SK-N-SH treated with all-trans-retinoic acid at 6 μM for 48 hours (cell line): ENCODE data around the gene AGBL1.
A peak's percentile ranks its signal among the peaks of the same experiment; 100 is the strongest.

ENCODE experiments used
- ATAC-seq: fragments of 200-7000 bp; cut with Tn5 transposase; 3 replicates; pipeline ENCODE4 v1.9.1; 2020; ENCODE audit warnings: mild to moderate bottlenecking, moderate library complexity
- ARNTL ChIP-seq: fragments of 450-650 bp; formaldehyde crosslinking; IDR thresholded peaks from 2 replicates; pipeline ENCODE4 v1.5.0; 2020; ENCODE audit warnings: low read depth, mild to moderate bottlenecking, moderate library complexity, borderline replicate concordance
- BACH2 ChIP-seq: fragments of 250-450 bp; sonication (Bioruptor Pico); IDR thresholded peaks from 2 replicates; pipeline ENCODE4 v1.9.0; 2021; ENCODE audit warnings: mild to moderate bottlenecking, borderline replicate concordance
- CSDC2 ChIP-seq: fragments of 250-450 bp; sonication (Bioruptor Pico); IDR thresholded peaks from 2 replicates; pipeline ENCODE4 v1.5.0; 2020; ENCODE audit warnings: mild to moderate bottlenecking, moderate library complexity
- ESRRG ChIP-seq: fragments of 250-450 bp; sonication (Bioruptor Pico); IDR thresholded peaks from 2 replicates; pipeline ENCODE4 v1.6.1; 2021; ENCODE audit warnings: mild to moderate bottlenecking
- GLIS3 ChIP-seq: fragments of 250-450 bp; sonication (Bioruptor Pico); IDR thresholded peaks from 2 replicates; pipeline ENCODE4 v1.5.0; 2020; ENCODE audit warnings: mild to moderate bottlenecking, moderate library complexity
- ISL1 ChIP-seq: fragments of 250-450 bp; sonication (Bioruptor Pico); IDR thresholded peaks from 2 replicates; pipeline ENCODE4 v2.1.2; 2022; ENCODE audit warnings: mild to moderate bottlenecking, moderate library complexity
- OSR1 ChIP-seq: fragments of 250-450 bp; sonication (Bioruptor Pico); IDR thresholded peaks from 2 replicates; pipeline ENCODE4 v1.8.0; 2022; ENCODE audit warnings: moderate library complexity, mild to moderate bottlenecking, inconsistent platforms
- POU6F1 ChIP-seq: fragments of 250-450 bp; sonication (Bioruptor Pico); IDR thresholded peaks from 2 replicates; pipeline ENCODE4 v1.8.0; 2021; ENCODE audit warnings: low read depth, mild to moderate bottlenecking, moderate library complexity, borderline replicate concordance
- RARB ChIP-seq: fragments of 250-450 bp; sonication (Bioruptor Pico); IDR thresholded peaks from 2 replicates; pipeline ENCODE4 v1.8.0; 2021; ENCODE audit warnings: mild to moderate bottlenecking, moderate library complexity
- SNAI2 ChIP-seq: fragments of 250-450 bp; sonication (Bioruptor Pico); IDR thresholded peaks from 2 replicates; pipeline ENCODE4 v1.5.0; 2020; ENCODE audit warnings: mild to moderate bottlenecking, moderate library complexity
- TCF4 ChIP-seq: fragments of 250-450 bp; sonication (Bioruptor Pico); IDR thresholded peaks from 2 replicates; pipeline ENCODE4 v1.8.0; 2021; ENCODE audit warnings: mild to moderate bottlenecking, moderate library complexity, borderline replicate concordance
- TOX ChIP-seq: fragments of 250-450 bp; sonication (Bioruptor Pico); IDR thresholded peaks from 2 replicates; pipeline ENCODE4 v1.8.0; 2021; ENCODE audit warnings: mild to moderate bottlenecking, moderate library complexity, borderline replicate concordance
- ZC3H10 ChIP-seq: fragments of 250-450 bp; sonication (Bioruptor Pico); IDR thresholded peaks from 2 replicates; pipeline ENCODE4 v1.5.1; 2021; ENCODE audit warnings: mild to moderate bottlenecking, moderate library complexity
- ZFP3 ChIP-seq: fragments of 250-450 bp; sonication (Bioruptor Pico); IDR thresholded peaks from 2 replicates; pipeline ENCODE4 v1.5.0; 2020; ENCODE audit warnings: mild to moderate bottlenecking, moderate library complexity
- ZNF565 ChIP-seq: fragments of 450-650 bp; formaldehyde crosslinking; conservative IDR thresholded peaks from 2 replicates; pipeline ENCODE4 v1.5.0; 2020; ENCODE audit warnings: low read depth, mild to moderate bottlenecking, moderate library complexity
- ZNF70 ChIP-seq: fragments of 450-650 bp; formaldehyde crosslinking; IDR thresholded peaks from 2 replicates; pipeline ENCODE4 v1.5.0; 2020; ENCODE audit warnings: mild to moderate bottlenecking, moderate library complexity
- ZNF8 ChIP-seq: fragments of 450-650 bp; formaldehyde crosslinking; IDR thresholded peaks from 2 replicates; pipeline ENCODE4 v1.5.0; 2020; ENCODE audit warnings: mild to moderate bottlenecking, moderate library complexity
- TF ChIP-seq, protein P1 (sequence below): fragments of 250-450 bp; sonication (Bioruptor Pico); IDR thresholded peaks from 2 replicates; pipeline ENCODE4 v1.5.0; 2020; ENCODE audit warnings: mild to moderate bottlenecking, moderate library complexity
- TF ChIP-seq, protein P2 (sequence below): fragments of 250-450 bp; sonication (Bioruptor Pico); IDR thresholded peaks from 2 replicates; pipeline ENCODE4 v1.5.1; 2020; ENCODE audit warnings: low read depth, mild to moderate bottlenecking, moderate library complexity
- TF ChIP-seq, protein P3 (sequence below): fragments of 250-450 bp; sonication (Bioruptor Pico); IDR thresholded peaks from 2 replicates; pipeline ENCODE4 v1.8.0; 2020; ENCODE audit warnings: mild to moderate bottlenecking, moderate library complexity, borderline replicate concordance

Gene AGBL1

DNA sequence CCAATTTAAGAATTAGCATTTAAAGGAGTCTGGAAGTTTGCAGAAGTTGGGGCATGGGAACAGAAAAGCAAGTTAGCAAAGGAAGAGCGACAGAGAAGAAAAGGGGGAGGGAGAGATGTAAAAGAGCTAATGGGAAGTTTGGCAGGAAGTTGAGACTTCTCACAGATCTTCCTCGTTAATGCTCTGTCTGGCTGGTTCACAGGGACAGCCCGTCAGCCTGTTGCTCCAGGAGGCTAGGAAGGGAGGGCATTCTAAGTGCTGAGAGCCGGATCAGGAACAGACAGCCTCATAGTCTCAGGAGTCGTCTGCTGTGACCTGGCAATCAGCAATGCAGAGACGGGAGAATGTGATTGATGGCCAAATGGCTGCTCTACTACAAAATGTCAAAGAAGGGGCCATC is 150.3 kb downstream of the AGBL1 start:
- no peak for ATAC-seq

DNA sequence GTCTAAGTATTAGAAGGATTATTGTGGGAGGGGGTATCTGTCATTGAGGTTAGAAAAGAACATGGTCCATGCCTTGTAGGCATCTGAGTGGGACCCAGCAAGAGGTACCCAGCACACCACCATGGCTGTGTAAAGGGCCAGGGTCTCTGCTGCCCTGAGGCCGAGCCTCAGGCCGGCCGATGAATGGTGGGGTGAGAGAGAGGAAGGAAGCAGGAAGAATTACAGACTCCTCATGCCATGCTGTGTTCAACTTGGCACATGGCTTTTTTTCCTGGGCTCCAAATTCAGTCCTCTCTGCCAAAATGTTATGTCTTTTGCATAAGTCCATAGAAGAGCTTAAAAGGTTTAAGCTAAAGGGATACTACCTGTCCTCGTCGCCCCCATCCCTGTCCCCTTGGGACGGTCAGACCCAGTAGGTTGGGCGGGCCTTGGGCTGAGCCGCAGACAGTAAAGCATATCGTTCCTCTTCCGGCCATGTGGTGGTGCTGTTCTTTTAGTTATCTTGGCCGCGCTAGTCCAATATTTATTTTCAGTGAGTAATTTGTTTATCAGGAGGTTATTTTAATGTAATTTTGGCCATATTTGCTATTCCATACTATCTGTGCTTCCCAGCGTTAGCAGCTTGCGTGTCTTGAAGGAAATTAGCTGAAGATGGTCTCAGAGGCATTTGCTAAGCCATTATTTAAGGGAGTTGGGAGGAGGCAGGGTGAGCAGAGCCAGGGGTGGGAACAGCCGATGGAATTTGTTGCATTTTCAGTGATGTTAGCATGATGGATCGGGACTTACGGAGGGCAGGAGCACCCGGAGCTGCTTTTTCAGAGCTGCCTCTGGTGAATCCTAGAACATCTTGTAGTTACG is 152.4 kb downstream of the AGBL1 start:
- no peak for TF ChIP-seq ZC3H10 (CRISPR knock-in tag)
- ATAC-seq, result peak; percentile 96

More for the DNA sequence above, 150.3 kb downstream of the AGBL1 start:
- TF ChIP-seq ISL1 (no peak), ZNF70 (CRISPR knock-in tag) (no peak), TCF4 (CRISPR knock-in tag) (no peak), RARB (no peak), ZFP3 (no peak), BACH2 (CRISPR knock-in tag) (no peak), TOX (no peak), ARNTL (no peak)
- TF ChIP-seq, protein P1, sequence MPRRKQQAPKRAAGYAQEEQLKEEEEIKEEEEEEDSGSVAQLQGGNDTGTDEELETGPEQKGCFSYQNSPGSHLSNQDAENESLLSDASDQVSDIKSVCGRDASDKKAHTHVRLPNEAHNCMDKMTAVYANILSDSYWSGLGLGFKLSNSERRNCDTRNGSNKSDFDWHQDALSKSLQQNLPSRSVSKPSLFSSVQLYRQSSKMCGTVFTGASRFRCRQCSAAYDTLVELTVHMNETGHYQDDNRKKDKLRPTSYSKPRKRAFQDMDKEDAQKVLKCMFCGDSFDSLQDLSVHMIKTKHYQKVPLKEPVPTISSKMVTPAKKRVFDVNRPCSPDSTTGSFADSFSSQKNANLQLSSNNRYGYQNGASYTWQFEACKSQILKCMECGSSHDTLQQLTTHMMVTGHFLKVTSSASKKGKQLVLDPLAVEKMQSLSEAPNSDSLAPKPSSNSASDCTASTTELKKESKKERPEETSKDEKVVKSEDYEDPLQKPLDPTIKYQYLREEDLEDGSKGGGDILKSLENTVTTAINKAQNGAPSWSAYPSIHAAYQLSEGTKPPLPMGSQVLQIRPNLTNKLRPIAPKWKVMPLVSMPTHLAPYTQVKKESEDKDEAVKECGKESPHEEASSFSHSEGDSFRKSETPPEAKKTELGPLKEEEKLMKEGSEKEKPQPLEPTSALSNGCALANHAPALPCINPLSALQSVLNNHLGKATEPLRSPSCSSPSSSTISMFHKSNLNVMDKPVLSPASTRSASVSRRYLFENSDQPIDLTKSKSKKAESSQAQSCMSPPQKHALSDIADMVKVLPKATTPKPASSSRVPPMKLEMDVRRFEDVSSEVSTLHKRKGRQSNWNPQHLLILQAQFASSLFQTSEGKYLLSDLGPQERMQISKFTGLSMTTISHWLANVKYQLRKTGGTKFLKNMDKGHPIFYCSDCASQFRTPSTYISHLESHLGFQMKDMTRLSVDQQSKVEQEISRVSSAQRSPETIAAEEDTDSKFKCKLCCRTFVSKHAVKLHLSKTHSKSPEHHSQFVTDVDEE (CRISPR knock-in tag), result no peak
- TF ChIP-seq, protein P2, sequence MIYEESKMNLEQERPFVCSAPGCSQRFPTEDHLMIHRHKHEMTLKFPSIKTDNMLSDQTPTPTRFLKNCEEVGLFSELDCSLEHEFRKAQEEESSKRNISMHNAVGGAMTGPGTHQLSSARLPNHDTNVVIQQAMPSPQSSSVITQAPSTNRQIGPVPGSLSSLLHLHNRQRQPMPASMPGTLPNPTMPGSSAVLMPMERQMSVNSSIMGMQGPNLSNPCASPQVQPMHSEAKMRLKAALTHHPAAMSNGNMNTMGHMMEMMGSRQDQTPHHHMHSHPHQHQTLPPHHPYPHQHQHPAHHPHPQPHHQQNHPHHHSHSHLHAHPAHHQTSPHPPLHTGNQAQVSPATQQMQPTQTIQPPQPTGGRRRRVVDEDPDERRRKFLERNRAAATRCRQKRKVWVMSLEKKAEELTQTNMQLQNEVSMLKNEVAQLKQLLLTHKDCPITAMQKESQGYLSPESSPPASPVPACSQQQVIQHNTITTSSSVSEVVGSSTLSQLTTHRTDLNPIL (CRISPR knock-in tag), result no peak

DNA sequence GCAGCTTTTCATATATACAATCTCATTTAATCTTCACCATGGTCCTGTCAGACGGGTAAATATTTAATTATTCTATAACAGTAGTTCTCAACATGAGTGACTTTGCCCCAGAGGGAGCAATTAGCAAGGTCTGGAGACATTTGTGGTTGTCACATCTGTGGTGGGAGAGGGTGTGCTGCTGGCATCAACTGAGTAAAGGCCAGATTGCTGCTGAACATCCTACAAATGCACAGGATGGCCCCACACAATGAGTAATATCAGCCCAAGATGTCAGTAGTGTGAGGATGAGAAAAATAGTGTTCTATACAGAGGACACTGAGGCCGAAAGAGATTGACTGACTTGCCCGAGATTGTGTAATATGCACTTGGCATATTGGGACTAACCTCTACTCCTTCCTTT is 156.0 kb downstream of the AGBL1 start:
- TF ChIP-seq GLIS3 (CRISPR knock-in tag), result no peak
- no peak for TF ChIP-seq CSDC2 (CRISPR knock-in tag)
- TF ChIP-seq, protein P3, sequence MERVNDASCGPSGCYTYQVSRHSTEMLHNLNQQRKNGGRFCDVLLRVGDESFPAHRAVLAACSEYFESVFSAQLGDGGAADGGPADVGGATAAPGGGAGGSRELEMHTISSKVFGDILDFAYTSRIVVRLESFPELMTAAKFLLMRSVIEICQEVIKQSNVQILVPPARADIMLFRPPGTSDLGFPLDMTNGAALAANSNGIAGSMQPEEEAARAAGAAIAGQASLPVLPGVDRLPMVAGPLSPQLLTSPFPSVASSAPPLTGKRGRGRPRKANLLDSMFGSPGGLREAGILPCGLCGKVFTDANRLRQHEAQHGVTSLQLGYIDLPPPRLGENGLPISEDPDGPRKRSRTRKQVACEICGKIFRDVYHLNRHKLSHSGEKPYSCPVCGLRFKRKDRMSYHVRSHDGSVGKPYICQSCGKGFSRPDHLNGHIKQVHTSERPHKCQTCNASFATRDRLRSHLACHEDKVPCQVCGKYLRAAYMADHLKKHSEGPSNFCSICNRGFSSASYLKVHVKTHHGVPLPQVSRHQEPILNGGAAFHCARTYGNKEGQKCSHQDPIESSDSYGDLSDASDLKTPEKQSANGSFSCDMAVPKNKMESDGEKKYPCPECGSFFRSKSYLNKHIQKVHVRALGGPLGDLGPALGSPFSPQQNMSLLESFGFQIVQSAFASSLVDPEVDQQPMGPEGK (CRISPR knock-in tag), result no peak
- no peak for TF ChIP-seq SNAI2 (CRISPR knock-in tag)
- TF ChIP-seq POU6F1 (CRISPR knock-in tag), result no peak
- TF ChIP-seq ZNF565, result no peak
- TF ChIP-seq TOX, result no peak
- TF ChIP-seq OSR1, result no peak
- TF ChIP-seq TCF4 (CRISPR knock-in tag), result no peak
- TF ChIP-seq ESRRG, result no peak
- TF ChIP-seq BACH2 (CRISPR knock-in tag), result no peak
- TF ChIP-seq ZC3H10 (CRISPR knock-in tag), result no peak
- TF ChIP-seq ZNF8, result no peak
- TF ChIP-seq ISL1, result no peak
- TF ChIP-seq ZNF70 (CRISPR knock-in tag), result no peak
- TF ChIP-seq RARB, result no peak
- TF ChIP-seq, protein P2 (CRISPR knock-in tag), result no peak
- TF ChIP-seq ZFP3, result no peak
- ATAC-seq, result no peak
